Measurements from ENCODE around the gene C1orf198. TPM values are rescaled to one million over a fixed set of nuclear protein-coding genes. Genes with fewer than 3 reads are reported as not detected.
"Not testable (repeated sequence)": the region's sequence is repeated elsewhere in the genome, so short reads cannot be mapped to it uniquely, and the experiment has no call there.

The C1orf198 gene
- total RNA-seq, 1 donor from 2014 or later: 48.5 TPM

- Histone ChIP-seq H3K4me3 (no peak overlapping the region), H3K27ac (no peak overlapping the region), H3K36me3 (peaks cover 3% of the 10 kb centered on the region), H3K4me2 (peak overlapping the region; percentile 33), H2AFZ (replicated peaks) (no peak overlapping the region), H3K79me2 (ENCODE audit: low read depth) (peaks cover 11% of the 10 kb centered on the region), H3F3A (ENCODE audit: low read depth) (no peaks in the 10 kb centered on the region), H4K20me1 (ENCODE audit: low read depth) (peaks cover 23% of the 10 kb centered on the region), H3K4me1 (peaks cover 21% of the 10 kb centered on the region), H3K9me3 (ENCODE audit: low read depth) (no peaks in the 10 kb centered on the region), H3K9ac (no peak overlapping the region), H3K27me3 (no peaks in the 10 kb centered on the region)
- peaks cover 3% of the 10 kb centered on the region for H3K9me3 Mint-ChIP-seq
- peak overlapping the region; percentile 86 for H3K27ac Mint-ChIP-seq
- peaks cover 3% of the 10 kb centered on the region for H3K27me3 Mint-ChIP-seq (ENCODE audit: insufficient read depth, low read depth)
- TF ChIP-seq EZH2phosphoT487 (IDR thresholded peaks at IDR 0.05): no peak
- no peak for DNase-seq (ENCODE audit: low spot score)
- peaks cover 43% of the 10 kb centered on the region for H3K36me3 Mint-ChIP-seq
- no peak overlapping the region for H3K4me3 Mint-ChIP-seq
- peaks cover 22% of the 10 kb centered on the region for H3K4me1 Mint-ChIP-seq
Observed at GRCh38 chr1:230850547-230850946, 17.8 kb downstream of the C1orf198 start.

- Mint-ChIP-seq H3K4me1 (peaks cover 19% of the 10 kb centered on the region), H3K27ac (no peak overlapping the region), H3K36me3 (peaks cover 37% of the 10 kb centered on the region), H3K4me3 (no peak overlapping the region), H3K27me3 (ENCODE audit: insufficient read depth, low read depth) (no peaks in the 10 kb centered on the region), H3K9me3 (no peaks in the 10 kb centered on the region)
- Histone ChIP-seq H2AFZ (replicated peaks) (no peak overlapping the region), H3K9ac (no peak overlapping the region), H3F3A (ENCODE audit: low read depth) (no peaks in the 10 kb centered on the region), H3K36me3 (peaks cover 3% of the 10 kb centered on the region), H4K20me1 (ENCODE audit: low read depth) (peaks cover 23% of the 10 kb centered on the region), H3K9me3 (ENCODE audit: low read depth) (no peaks in the 10 kb centered on the region), H3K4me2 (no peak overlapping the region), H3K27ac (no peak overlapping the region), H3K27me3 (no peaks in the 10 kb centered on the region), H3K79me2 (ENCODE audit: low read depth) (peaks cover 5% of the 10 kb centered on the region), H3K4me3 (no peak overlapping the region), H3K4me1 (peaks cover 13% of the 10 kb centered on the region)
- DNase-seq (ENCODE audit: low spot score): no peak
- TF ChIP-seq EZH2phosphoT487 (IDR thresholded peaks at IDR 0.05): no peak
- TF ChIP-seq EZH2 (IDR thresholded peaks at IDR 0.05): no peak
- TF ChIP-seq, protein P1, sequence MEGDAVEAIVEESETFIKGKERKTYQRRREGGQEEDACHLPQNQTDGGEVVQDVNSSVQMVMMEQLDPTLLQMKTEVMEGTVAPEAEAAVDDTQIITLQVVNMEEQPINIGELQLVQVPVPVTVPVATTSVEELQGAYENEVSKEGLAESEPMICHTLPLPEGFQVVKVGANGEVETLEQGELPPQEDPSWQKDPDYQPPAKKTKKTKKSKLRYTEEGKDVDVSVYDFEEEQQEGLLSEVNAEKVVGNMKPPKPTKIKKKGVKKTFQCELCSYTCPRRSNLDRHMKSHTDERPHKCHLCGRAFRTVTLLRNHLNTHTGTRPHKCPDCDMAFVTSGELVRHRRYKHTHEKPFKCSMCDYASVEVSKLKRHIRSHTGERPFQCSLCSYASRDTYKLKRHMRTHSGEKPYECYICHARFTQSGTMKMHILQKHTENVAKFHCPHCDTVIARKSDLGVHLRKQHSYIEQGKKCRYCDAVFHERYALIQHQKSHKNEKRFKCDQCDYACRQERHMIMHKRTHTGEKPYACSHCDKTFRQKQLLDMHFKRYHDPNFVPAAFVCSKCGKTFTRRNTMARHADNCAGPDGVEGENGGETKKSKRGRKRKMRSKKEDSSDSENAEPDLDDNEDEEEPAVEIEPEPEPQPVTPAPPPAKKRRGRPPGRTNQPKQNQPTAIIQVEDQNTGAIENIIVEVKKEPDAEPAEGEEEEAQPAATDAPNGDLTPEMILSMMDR (IDR thresholded peaks at IDR 0.05): no peak
Observed at GRCh38 chr1:230849451-230850224, 18.7 kb downstream of the C1orf198 start.

- peaks cover 19% of the 10 kb centered on the region for H3K4me1 Mint-ChIP-seq
Observed at GRCh38 chr1:230848235-230848634, 20.1 kb downstream of the C1orf198 start.

GRCh38 chr1:230845184-230845583 lies 23.1 kb downstream of the C1orf198 start:
- H3K27me3 Mint-ChIP-seq (ENCODE audit: insufficient read depth, low read depth); H3K4me2 ChIP-seq; H3K4me3 Mint-ChIP-seq; H3K27ac ChIP-seq; H3K9ac ChIP-seq; H4K20me1 ChIP-seq (ENCODE audit: low read depth); H3K27ac Mint-ChIP-seq; H3K36me3 ChIP-seq; DNase-seq (ENCODE audit: low spot score); H3K9me3 Mint-ChIP-seq; H2AFZ ChIP-seq (replicated peaks); H3K27me3 ChIP-seq; H3K4me1 Mint-ChIP-seq; H3K4me3 ChIP-seq; H3F3A ChIP-seq (ENCODE audit: low read depth); H3K79me2 ChIP-seq (ENCODE audit: low read depth); H3K4me1 ChIP-seq; H3K9me3 ChIP-seq (ENCODE audit: low read depth): not testable (repeated sequence)
- H3K36me3 Mint-ChIP-seq: peaks cover 36% of the 10 kb centered on the region

More at GRCh38 chr1:230848235-230848634, 20.1 kb downstream of the C1orf198 start:
- H3K4me3 Mint-ChIP-seq: no peak overlapping the region
- Histone ChIP-seq H3K9me3 (ENCODE audit: low read depth) (no peaks in the 10 kb centered on the region), H3K4me2 (no peak overlapping the region), H3K4me3 (no peak overlapping the region), H3K36me3 (no peaks in the 10 kb centered on the region), H3K27me3 (no peaks in the 10 kb centered on the region), H3K27ac (no peak overlapping the region), H2AFZ (replicated peaks) (no peak overlapping the region), H3K9ac (no peak overlapping the region), H3F3A (ENCODE audit: low read depth) (no peaks in the 10 kb centered on the region), H3K4me1 (peaks cover 13% of the 10 kb centered on the region), H4K20me1 (ENCODE audit: low read depth) (peaks cover 23% of the 10 kb centered on the region), H3K79me2 (ENCODE audit: low read depth) (peaks cover 4% of the 10 kb centered on the region)
- no peaks in the 10 kb centered on the region for H3K9me3 Mint-ChIP-seq
- TF ChIP-seq EZH2 (IDR thresholded peaks at IDR 0.05) (no peak), EZH2phosphoT487 (IDR thresholded peaks at IDR 0.05) (no peak)
- TF ChIP-seq, protein P1 (IDR thresholded peaks at IDR 0.05): no peak
- peaks cover 35% of the 10 kb centered on the region for H3K36me3 Mint-ChIP-seq
- H3K27ac Mint-ChIP-seq: peak overlapping the region; percentile 22
- H3K27me3 Mint-ChIP-seq (ENCODE audit: insufficient read depth, low read depth): peaks cover 2% of the 10 kb centered on the region
- DNase-seq (ENCODE audit: low spot score): no peak

All from neural progenitor cell (in vitro differentiated cells).